ENCODE measurements around the gene PDAP1. TPM values are rescaled to one million over a fixed set of nuclear protein-coding genes. Genes with fewer than 3 reads are reported as not detected.

The PDAP1 gene
- total and polyA plus RNA-seq, 2 of the 8 experiments (the other 6 are each of a cell fraction or from before 2014, with no cell fraction given), result 26.6 to 169 TPM

GRCh38 chr7:99380823-99381663, 27.4 kb downstream of the PDAP1 start:
- Histone ChIP-seq H3K4me2 (ENCODE audit: insufficient read depth in 1 of 2, low read depth in 2 of 2, low read length in 2 of 2) (no peak overlapping the region; a peak in 1 of 4 replicates), H3K56ac (replicated peaks; ENCODE audit: insufficient read length, low read depth, low read length) (no peak overlapping the region), H2BK20ac (ENCODE audit: low read length) (no peak overlapping the region), H3K9me3 (ENCODE audit: insufficient read depth in 2 of 2, low read depth in 1 of 2, low read length in 1 of 2) (no peaks in the 10 kb centered on the region), H3K18ac (ENCODE audit: extremely low read depth, low read length) (no peak overlapping the region), H3K4me1 (replicated peaks in 1 of 4; ENCODE audit: control insufficient read depth in 3 of 4, insufficient read depth in 4 of 4, low read length in 3 of 4) (peaks cover 0 to 5% (median 1%) of the 10 kb centered on the region in 4 experiments; a peak in 3 of 7 replicates), H3K36me3 (ENCODE audit: control insufficient read depth in 2 of 4, insufficient read depth in 4 of 4, low read length in 3 of 4) (peaks cover 0 to 3% (median 0%) of the 10 kb centered on the region in 4 experiments; a peak in 2 of 8 replicates), H3K23ac (ENCODE audit: insufficient read length) (no peak overlapping the region), H3K14ac (ENCODE audit: insufficient read length) (no peak overlapping the region), H3K27me3 (replicated peaks in 1 of 4; ENCODE audit: control insufficient read depth in 3 of 4, extremely low read depth in 1 of 4, insufficient read depth in 3 of 4, low read length in 3 of 4) (no peaks in the 10 kb centered on the region), H3K79me2 (ENCODE audit: control insufficient read depth in 1 of 2, insufficient read depth in 2 of 2, low read length in 2 of 2) (peaks cover 0 to 17% of the 10 kb centered on the region in 2 experiments; a peak in 2 of 4 replicates), H3K23me2 (ENCODE audit: low read depth, low read length) (no peaks in the 10 kb centered on the region; the same call in 1 of the 2 replicates), H2BK120ac (replicated peaks; ENCODE audit: low read depth, low read length) (no peak overlapping the region), H3K4ac (replicated peaks; ENCODE audit: insufficient read length, low read depth, low read length) (no peak overlapping the region), H3K27ac (ENCODE audit: low read depth, low read length) (peak overlapping the region; percentile 44; the same call in 1 of the 2 replicates), H4K20me1 (replicated peaks in 1 of 2; ENCODE audit: control insufficient read depth in 1 of 2, insufficient read depth in 2 of 2, low read length in 2 of 2) (peaks cover 14 to 22% of the 10 kb centered on the region in 2 experiments), H4K8ac (ENCODE audit: extremely low read depth, insufficient read depth, low read length) (peak overlapping the region; percentile 11; the same call in 1 of the 2 replicates), H3K9ac (replicated peaks in 1 of 4; ENCODE audit: extremely low read depth in 1 of 4, low read depth in 3 of 4, low read length in 3 of 4) (peak overlapping the region in 2 of 4 experiments; percentile 18 to 46; a peak in 3 of 7 replicates), H3K79me1 (ENCODE audit: low read depth, low read length) (peaks cover 16% of the 10 kb centered on the region), H2AFZ (ENCODE audit: low read length) (no peak overlapping the region), H2BK12ac (ENCODE audit: low read depth, low read length) (no peak overlapping the region), H4K5ac (ENCODE audit: insufficient read length, low read depth, low read length) (no peak overlapping the region), H2AK5ac (ENCODE audit: low read depth, low read length) (0 out of 2 replicates have a peak overlapping the region, but pooled peaks have one; percentile 43), H3K4me3 (ENCODE audit: extremely low read depth in 1 of 4, insufficient read depth in 2 of 4, low read depth in 3 of 4, low read length in 4 of 4) (no peak overlapping the region), H2BK5ac (ENCODE audit: low read depth, low read length) (peak overlapping the region; percentile 40), H4K91ac (replicated peaks; ENCODE audit: insufficient read length, low read length) (peak overlapping the region; percentile 44), H2BK15ac (ENCODE audit: low read length) (no peak overlapping the region)
- TF ChIP-seq EZH2 (IDR thresholded peaks at IDR 0.05; ENCODE audit: low read depth, low read length, severe bottlenecking) (no peak), EGR1 (IDR thresholded peaks at IDR 0.05; ENCODE audit: borderline replicate concordance, low read depth, low read length) (no peak), CBX5 (IDR thresholded peaks at IDR 0.05; ENCODE audit: low read depth, low read length) (no peak), HDAC6 (IDR thresholded peaks at IDR 0.05; ENCODE audit: low read depth, low read length) (no peak), KDM1A (IDR thresholded peaks at IDR 0.05; ENCODE audit: borderline replicate concordance, low read length) (no peak), SIN3A (conservative IDR thresholded peaks at IDR 0.05 in 1 of 2, IDR thresholded peaks at IDR 0.05 in 1 of 2; ENCODE audit: low read depth in 1 of 2, low read length in 2 of 2) (no peak)
- CTCF ChIA-PET (ENCODE audit: partially characterized antibody), result interaction anchor here (0.9 to 1.0 kb wide), 2 partner anchors 14 to 21 kb away, joined by 3 to 4 read pairs; no protein-coding TSS in a partner anchor
- DNase-seq (ENCODE audit: low read depth in 1 of 2, low spot score in 2 of 2) (no peak), FAIRE-seq (no peak)
- WGBS, 2 experiments (ENCODE audit: extremely low coverage in 1 of 2, insufficient coverage in 1 of 2, insufficient read length in 1 of 2, insufficient replicate concordance in 2 of 2, low coverage in 1 of 2, low lambda C conversion rate in 2 of 2, missing lambda C conversion rate in 1 of 2), result 93% methylated on average over 16 of the region's 16 CpGs; no CpG with 5 or more reads in 1 of the 2 experiments
- POLR2A ChIA-PET (ENCODE audit: partially characterized antibody), result interaction anchor here (2.0 to 3.3 kb wide), 3 partner anchors 11 to 27 kb away, joined by 7 to 19 read pairs (median 18); partner anchors contain the start of genes BUD31 and PDAP1
